ENCODE results near the gene RARG. TPM values are rescaled to one million over a fixed set of nuclear protein-coding genes. Genes with fewer than 3 reads are reported as not detected.
A peak's percentile ranks its signal among the peaks of the same experiment; 100 is the strongest.

RARG gene
- total RNA-seq, 1 experiment from 2014 or later = 11.8 TPM

DNA sequence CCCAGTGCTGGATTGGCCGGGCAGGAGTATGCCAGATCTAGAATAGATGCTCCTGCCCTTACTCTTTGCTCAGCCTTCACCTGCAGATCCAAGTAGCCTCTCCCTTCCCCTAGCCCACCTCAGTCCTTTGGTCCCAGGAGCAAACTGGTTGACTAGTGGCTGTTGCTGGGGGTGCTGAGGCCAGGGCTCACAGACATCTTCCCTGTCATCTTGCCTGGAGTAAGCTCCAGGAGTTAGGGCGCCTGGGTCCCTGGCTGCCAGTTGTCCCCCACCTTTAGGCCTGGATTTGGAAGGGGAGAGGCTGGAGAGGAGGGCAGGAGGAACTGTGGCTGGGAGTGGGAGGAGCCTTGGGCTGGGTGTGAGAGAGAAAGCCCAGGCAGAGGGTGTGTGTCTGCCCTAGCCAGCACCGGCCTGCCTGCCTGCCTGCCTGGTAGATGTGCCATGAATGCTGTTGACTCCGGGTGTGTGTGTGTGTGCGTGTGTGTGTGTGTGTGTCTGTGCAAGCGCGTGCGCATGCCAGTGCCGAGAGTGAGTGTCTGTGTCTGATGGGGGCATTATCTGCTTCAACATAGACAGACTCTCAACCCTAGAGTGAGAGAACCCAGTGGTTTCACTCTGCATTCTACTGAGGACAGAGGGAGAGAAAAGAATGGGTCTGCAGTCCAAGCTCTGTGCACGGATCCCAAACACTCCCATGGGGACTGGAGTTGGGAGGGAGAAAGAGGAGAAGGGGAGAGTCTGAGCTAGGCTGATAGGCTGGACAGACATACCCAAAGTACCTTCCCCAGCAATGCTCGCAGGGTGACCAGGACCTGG, 845 bp upstream of the RARG start:
- DNase-seq = no peak
- Histone ChIP-seq H3K27me3 (replicated peaks; ENCODE audit: control insufficient read depth, insufficient read depth, low read length) (no peaks in the 10 kb centered on the region), H3K36me3 (ENCODE audit: control insufficient read depth, insufficient read depth, low read length) (no peaks in the 10 kb centered on the region), H3K4me3 (ENCODE audit: low read depth, low read length) (peak overlapping the region; percentile 55), H3K4me1 (peaks cover 28% of the 10 kb centered on the region), H3K9me3 (no peaks in the 10 kb centered on the region)
- TF ChIP-seq, protein P1, sequence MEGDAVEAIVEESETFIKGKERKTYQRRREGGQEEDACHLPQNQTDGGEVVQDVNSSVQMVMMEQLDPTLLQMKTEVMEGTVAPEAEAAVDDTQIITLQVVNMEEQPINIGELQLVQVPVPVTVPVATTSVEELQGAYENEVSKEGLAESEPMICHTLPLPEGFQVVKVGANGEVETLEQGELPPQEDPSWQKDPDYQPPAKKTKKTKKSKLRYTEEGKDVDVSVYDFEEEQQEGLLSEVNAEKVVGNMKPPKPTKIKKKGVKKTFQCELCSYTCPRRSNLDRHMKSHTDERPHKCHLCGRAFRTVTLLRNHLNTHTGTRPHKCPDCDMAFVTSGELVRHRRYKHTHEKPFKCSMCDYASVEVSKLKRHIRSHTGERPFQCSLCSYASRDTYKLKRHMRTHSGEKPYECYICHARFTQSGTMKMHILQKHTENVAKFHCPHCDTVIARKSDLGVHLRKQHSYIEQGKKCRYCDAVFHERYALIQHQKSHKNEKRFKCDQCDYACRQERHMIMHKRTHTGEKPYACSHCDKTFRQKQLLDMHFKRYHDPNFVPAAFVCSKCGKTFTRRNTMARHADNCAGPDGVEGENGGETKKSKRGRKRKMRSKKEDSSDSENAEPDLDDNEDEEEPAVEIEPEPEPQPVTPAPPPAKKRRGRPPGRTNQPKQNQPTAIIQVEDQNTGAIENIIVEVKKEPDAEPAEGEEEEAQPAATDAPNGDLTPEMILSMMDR (IDR thresholded peaks at IDR 0.05; ENCODE audit: insufficient read depth in 1 of 2, low read depth in 1 of 2, low read length in 1 of 2, severe bottlenecking in 1 of 2, unreplicated experiment in 1 of 2) = no peak
- H3K27me3 Mint-ChIP-seq (ENCODE audit: insufficient read depth, unreplicated experiment) = no peaks in the 10 kb centered on the region
- ChIA-PET POLR2A (no interaction called here), CTCF (no interaction called here)
- intact Hi-C loops (cut with micrococcal nuclease; ENCODE audit: unreplicated experiment) = no loop called here
- peak overlapping the region; percentile 17 for H3K27ac Mint-ChIP-seq (ENCODE audit: unreplicated experiment)
- H3K9me3 Mint-ChIP-seq (ENCODE audit: unreplicated experiment) = no peaks in the 10 kb centered on the region
- peaks cover 21% of the 10 kb centered on the region for H3K4me1 Mint-ChIP-seq (ENCODE audit: low read depth, unreplicated experiment)
- no TSS peak for BruUV-seq (replicated peaks)
- H3K36me3 Mint-ChIP-seq (ENCODE audit: insufficient read depth, unreplicated experiment) = no peaks in the 10 kb centered on the region
- peak overlapping the region; percentile 77 for H3K4me3 Mint-ChIP-seq (ENCODE audit: unreplicated experiment)

DNA sequence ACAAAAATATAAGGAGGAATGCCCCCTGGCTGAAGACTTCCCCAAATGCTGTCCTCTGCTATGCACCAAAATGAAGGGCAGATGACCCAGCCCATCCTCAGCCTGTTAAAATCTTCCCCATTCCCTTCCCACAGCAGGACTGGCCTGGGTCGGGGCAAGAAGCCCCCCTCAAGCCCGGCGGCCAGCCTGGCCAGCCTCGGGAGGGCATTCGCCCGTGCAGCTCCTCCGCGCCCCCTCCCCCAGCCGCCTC, 413 bp downstream of the RARG start:
- H3K4me1 ChIP-seq = peaks cover 28% of the 10 kb centered on the region
- Mint-ChIP-seq H3K4me3 (ENCODE audit: unreplicated experiment) (peak overlapping the region; percentile 77), H3K27me3 (ENCODE audit: insufficient read depth, unreplicated experiment) (no peaks in the 10 kb centered on the region), H3K9me3 (ENCODE audit: unreplicated experiment) (no peaks in the 10 kb centered on the region), H3K36me3 (ENCODE audit: insufficient read depth, unreplicated experiment) (no peaks in the 10 kb centered on the region), H3K4me1 (ENCODE audit: low read depth, unreplicated experiment) (peaks cover 21% of the 10 kb centered on the region), H3K27ac (ENCODE audit: unreplicated experiment) (no peak overlapping the region)
- H3K27me3 ChIP-seq (replicated peaks; ENCODE audit: control insufficient read depth, insufficient read depth, low read length) = no peaks in the 10 kb centered on the region
- intact Hi-C loops (cut with micrococcal nuclease; ENCODE audit: unreplicated experiment) = no loop called here
- ChIA-PET POLR2A (interaction anchor here (0.6 kb wide), 1 partner anchor 172 kb away, joined by 3 read pairs; no protein-coding TSS in a partner anchor), CTCF (no interaction called here)
- no peak for DNase-seq
- no peaks in the 10 kb centered on the region for H3K9me3 ChIP-seq
- BruUV-seq (replicated peaks) = TSS peak; percentile 66
- H3K36me3 ChIP-seq (ENCODE audit: control insufficient read depth, insufficient read depth, low read length) = no peaks in the 10 kb centered on the region
- TF ChIP-seq, protein P1 (IDR thresholded peaks at IDR 0.05; ENCODE audit: insufficient read depth in 1 of 2, low read depth in 1 of 2, low read length in 1 of 2, severe bottlenecking in 1 of 2, unreplicated experiment in 1 of 2) = no peak
- H3K4me3 ChIP-seq (ENCODE audit: low read depth, low read length) = peak overlapping the region; percentile 55

DNA sequence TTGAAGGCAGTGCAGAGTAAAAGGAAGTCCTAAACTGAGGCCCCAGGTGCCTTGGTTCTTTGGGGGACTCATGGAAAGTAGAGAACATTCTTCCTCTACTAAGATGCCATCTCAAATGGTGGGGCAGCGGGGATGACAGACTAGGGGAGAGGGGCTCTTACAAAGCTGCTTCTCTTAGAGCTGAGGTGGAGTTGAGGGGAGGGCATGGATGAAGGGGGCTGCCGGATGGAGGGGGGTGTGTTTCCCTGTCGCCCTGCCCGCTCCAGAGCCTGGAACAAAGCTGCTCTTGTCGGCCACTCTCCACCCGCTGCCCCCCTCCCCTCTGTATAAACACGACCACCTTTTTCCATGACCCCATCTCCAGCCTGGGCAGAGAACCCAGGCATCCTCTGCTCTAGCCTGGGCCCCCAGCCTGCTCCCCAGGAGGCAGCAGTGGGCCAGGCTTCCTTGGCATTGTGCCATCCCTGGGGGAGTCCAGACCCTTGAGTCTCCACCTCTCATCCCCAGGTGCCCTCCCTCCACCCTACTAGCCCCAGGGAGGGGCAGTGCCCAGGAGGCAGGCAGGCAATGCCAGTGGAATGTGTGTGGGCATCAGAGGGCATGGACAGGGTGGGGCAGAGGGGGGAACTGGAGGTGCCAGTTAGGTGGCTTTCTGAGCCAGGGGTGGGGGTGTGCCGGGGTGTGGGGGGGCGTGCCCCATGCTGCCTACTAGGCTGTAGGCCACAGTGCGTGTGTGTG, 1.7 kb downstream of the RARG start:
- H3K27me3 ChIP-seq (replicated peaks; ENCODE audit: control insufficient read depth, insufficient read depth, low read length) = no peaks in the 10 kb centered on the region
- H3K36me3 Mint-ChIP-seq (ENCODE audit: insufficient read depth, unreplicated experiment) = no peaks in the 10 kb centered on the region
- H3K27me3 Mint-ChIP-seq (ENCODE audit: insufficient read depth, unreplicated experiment) = no peaks in the 10 kb centered on the region
- TF ChIP-seq, protein P1 (IDR thresholded peaks at IDR 0.05; ENCODE audit: insufficient read depth in 1 of 2, low read depth in 1 of 2, low read length in 1 of 2, severe bottlenecking in 1 of 2, unreplicated experiment in 1 of 2) = no peak
- H3K4me3 ChIP-seq (ENCODE audit: low read depth, low read length) = no peak overlapping the region
- H3K27ac Mint-ChIP-seq (ENCODE audit: unreplicated experiment) = no peak overlapping the region
- peak overlapping the region; percentile 26 for H3K4me3 Mint-ChIP-seq (ENCODE audit: unreplicated experiment)
- BruUV-seq (replicated peaks) = no TSS peak
- intact Hi-C loops (cut with micrococcal nuclease; ENCODE audit: unreplicated experiment) = no loop called here
- peaks cover 28% of the 10 kb centered on the region for H3K4me1 ChIP-seq
- H3K4me1 Mint-ChIP-seq (ENCODE audit: low read depth, unreplicated experiment) = peaks cover 26% of the 10 kb centered on the region
- POLR2A ChIA-PET = no interaction called here
- CTCF ChIA-PET = no interaction called here
- no peaks in the 10 kb centered on the region for H3K9me3 ChIP-seq
- H3K9me3 Mint-ChIP-seq (ENCODE audit: unreplicated experiment) = no peaks in the 10 kb centered on the region
- no peaks in the 10 kb centered on the region for H3K36me3 ChIP-seq (ENCODE audit: control insufficient read depth, insufficient read depth, low read length)
- DNase-seq = no peak
